Natural killer cell (primary cell): ENCODE results near the gene ATP5F1E. TPM values are rescaled to one million over a fixed set of nuclear protein-coding genes. Genes with fewer than 3 reads are reported as not detected.
A peak's percentile ranks its signal among the peaks of the same experiment; 100 is the strongest.

Experiments
- ATAC-seq, 3 donors: fragments of 150-1000 bp in 2 of 3; fragments of 200-7000 bp in 1 of 3; cut with Tn5 transposase; 1 replicate in 1 of 3; 2 replicates in 2 of 3; pipeline ENCODE4 v1.10.0; 2021; ENCODE audit warnings: mild to moderate bottlenecking in 2 of 3, moderate library complexity in 2 of 3
- DNase-seq, 2 donors: peaks; one replicate each; pipeline versions ENCODE4 v3.0.0 to v3.0.0-alpha.2; 2013 to 2021; ENCODE audit warnings: mixed read lengths in 1 of 2
- H3K27ac ChIP-seq: one replicate; pipeline ENCODE4 v1.5.1; 2013; ENCODE audit warnings: mild to moderate bottlenecking, low read length
- H3K27me3 ChIP-seq: one replicate; pipeline ENCODE4 v1.6.1; 2013; ENCODE audit warnings: low read length; ENCODE audit not compliant: control insufficient read depth, insufficient read depth
- H3K36me3 ChIP-seq: one replicate; pipeline ENCODE4 v1.6.1; 2013; ENCODE audit warnings: low read length; ENCODE audit not compliant: control insufficient read depth, insufficient read depth
- H3K4me1 ChIP-seq: one replicate; pipeline ENCODE4 v1.6.1; 2013; ENCODE audit warnings: low read length; ENCODE audit not compliant: control insufficient read depth, insufficient read depth
- H3K4me3 ChIP-seq: one replicate; pipeline ENCODE4 v1.5.1; 2013; ENCODE audit warnings: low read length
- H3K9me3 ChIP-seq: one replicate; pipeline ENCODE4 v1.6.1; 2013; ENCODE audit warnings: low read length; ENCODE audit not compliant: control insufficient read depth, insufficient read depth
- H3K27ac Mint-ChIP-seq, 2 donors: one replicate each; pipeline ENCODE4 v1.8.0; 2022; ENCODE audit warnings: mild to moderate bottlenecking in 2 of 2, mixed read lengths in 2 of 2, moderate library complexity in 1 of 2
- H3K27me3 Mint-ChIP-seq, 2 donors: one replicate each; pipeline ENCODE4 v1.8.0; 2022; ENCODE audit warnings: low read depth in 2 of 2, mixed read lengths in 2 of 2
- H3K36me3 Mint-ChIP-seq: one replicate; pipeline ENCODE4 v1.8.0; 2022; ENCODE audit warnings: mixed read lengths
- H3K4me1 Mint-ChIP-seq, 2 donors: one replicate each; pipeline ENCODE4 v1.8.0; 2022; ENCODE audit warnings: mixed read lengths in 2 of 2
- H3K4me3 Mint-ChIP-seq: one replicate; pipeline ENCODE4 v1.8.0; 2022; ENCODE audit warnings: mild to moderate bottlenecking, moderate library complexity, mixed read lengths
- H3K9me3 Mint-ChIP-seq, 2 donors: one replicate each; pipeline ENCODE4 v1.8.0; 2022; ENCODE audit warnings: mixed read lengths in 2 of 2
- WGBS: methylation state at CpG from one replicate; pipeline ENCODE4 v1.1.7; 2013; ENCODE audit warnings: missing lambda C conversion rate; ENCODE audit not compliant: insufficient coverage; 5-methylcytosine and 5-hydroxymethylcytosine counted together
- intact Hi-C: fragments of 100-400 bp; cut with micrococcal nuclease; formaldehyde crosslinking; loops from one replicate; pipeline ENCODE4 v1.14.2; 2022
- total RNA-seq, 4 donors: library from RNA; stranded (reverse); fragments of 120-200 nt in 1 of 4; gene quantifications; one replicate each; pipeline versions ENCODE4 v1.2.3 to v1.2.4, GENCODE V29; 2013 to 2022
- TF ChIP-seq, protein P1 (sequence below): fragments of 200-600 bp; IDR thresholded peaks from one replicate; pipeline ENCODE4 v1.8.0; 2022; ENCODE audit warnings: antibody characterized with exemption

ATP5F1E gene
- total RNA-seq, 3 donors from 2014 or later (not counting 1 experiment from before 2014, with no cell fraction given), result 45.9 to 58.0 (median 50.8) TPM

GRCh38 chr20:59017493-59018231 is 14.5 kb downstream of the ATP5F1E start:
- Histone ChIP-seq H3K27me3 (no peaks in the 10 kb centered on the region), H3K4me1 (peaks cover 32% of the 10 kb centered on the region), H3K4me3 (no peak overlapping the region), H3K36me3 (peaks cover 2% of the 10 kb centered on the region), H3K9me3 (no peaks in the 10 kb centered on the region), H3K27ac (no peak overlapping the region)
- Mint-ChIP-seq H3K27me3 (no peaks in the 10 kb centered on the region), H3K36me3 (no peaks in the 10 kb centered on the region), H3K4me1 (peaks cover 33 to 42% of the 10 kb centered on the region in 2 donors), H3K4me3 (no peak overlapping the region), H3K27ac (peak overlapping the region in 1 of 2 donors; percentile 52), H3K9me3 (no peaks in the 10 kb centered on the region)
- TF ChIP-seq, protein P1, sequence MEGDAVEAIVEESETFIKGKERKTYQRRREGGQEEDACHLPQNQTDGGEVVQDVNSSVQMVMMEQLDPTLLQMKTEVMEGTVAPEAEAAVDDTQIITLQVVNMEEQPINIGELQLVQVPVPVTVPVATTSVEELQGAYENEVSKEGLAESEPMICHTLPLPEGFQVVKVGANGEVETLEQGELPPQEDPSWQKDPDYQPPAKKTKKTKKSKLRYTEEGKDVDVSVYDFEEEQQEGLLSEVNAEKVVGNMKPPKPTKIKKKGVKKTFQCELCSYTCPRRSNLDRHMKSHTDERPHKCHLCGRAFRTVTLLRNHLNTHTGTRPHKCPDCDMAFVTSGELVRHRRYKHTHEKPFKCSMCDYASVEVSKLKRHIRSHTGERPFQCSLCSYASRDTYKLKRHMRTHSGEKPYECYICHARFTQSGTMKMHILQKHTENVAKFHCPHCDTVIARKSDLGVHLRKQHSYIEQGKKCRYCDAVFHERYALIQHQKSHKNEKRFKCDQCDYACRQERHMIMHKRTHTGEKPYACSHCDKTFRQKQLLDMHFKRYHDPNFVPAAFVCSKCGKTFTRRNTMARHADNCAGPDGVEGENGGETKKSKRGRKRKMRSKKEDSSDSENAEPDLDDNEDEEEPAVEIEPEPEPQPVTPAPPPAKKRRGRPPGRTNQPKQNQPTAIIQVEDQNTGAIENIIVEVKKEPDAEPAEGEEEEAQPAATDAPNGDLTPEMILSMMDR, result no peak
- DNase-seq, result no peak
- intact Hi-C loops, result no loop called here
- no peak for ATAC-seq
- WGBS, result 83% methylated on average over 16 of the region's 16 CpGs

GRCh38 chr20:59016795-59017492 is 15.2 kb downstream of the ATP5F1E start:
- H3K4me1 Mint-ChIP-seq, result peaks cover 28 to 46% of the 10 kb centered on the region in 2 donors
- no peak overlapping the region for H3K27ac ChIP-seq

DNA sequence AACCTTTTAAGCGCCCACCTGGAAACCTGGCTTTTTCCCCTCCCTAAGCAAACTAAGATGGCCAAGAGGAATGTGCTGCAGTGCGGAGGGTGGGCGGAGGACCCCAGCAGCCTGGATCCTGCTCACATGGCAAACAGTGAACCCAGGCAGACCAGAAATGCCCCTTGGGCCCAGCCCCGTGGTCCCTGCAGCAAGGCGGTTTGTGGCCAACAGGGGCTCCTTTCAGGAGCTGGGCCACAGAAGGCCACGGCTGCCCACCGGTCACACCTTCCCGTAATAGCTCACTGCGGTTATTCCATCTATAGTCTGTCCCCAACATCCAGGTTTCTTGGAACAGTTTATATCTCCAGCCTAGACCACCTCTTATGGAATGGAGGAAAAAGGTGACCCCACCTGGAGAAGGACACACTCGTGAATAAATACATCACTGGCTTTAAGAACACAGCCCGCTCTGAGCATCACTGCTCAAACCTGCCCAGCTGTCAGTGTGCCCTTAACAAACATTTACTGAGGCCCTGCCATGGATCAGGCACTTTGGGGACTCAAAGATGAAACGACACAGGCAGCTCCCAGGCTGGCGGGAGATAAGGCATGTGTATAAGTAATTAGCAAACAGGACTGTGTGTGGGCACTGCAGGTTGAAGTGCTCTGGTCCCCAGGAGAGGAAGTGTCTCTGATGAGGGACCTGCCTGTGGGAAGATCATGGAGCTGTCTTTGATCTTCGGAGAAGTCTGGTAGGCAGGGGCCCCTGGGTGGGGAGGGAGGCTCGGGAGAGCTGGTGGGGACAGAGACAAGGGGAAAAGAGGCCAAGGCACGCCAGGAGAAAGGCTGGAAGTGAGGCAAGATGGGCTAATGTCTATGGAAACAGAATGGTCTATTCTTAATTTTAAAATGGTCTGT is 16.1 kb downstream of the ATP5F1E start:
- no peaks in the 10 kb centered on the region for H3K9me3 ChIP-seq
- no peak overlapping the region for H3K4me3 ChIP-seq
- H3K27ac ChIP-seq, result no peak overlapping the region
- Mint-ChIP-seq H3K36me3 (no peaks in the 10 kb centered on the region), H3K27me3 (no peaks in the 10 kb centered on the region), H3K4me1 (peaks cover 35 to 46% of the 10 kb centered on the region in 2 donors), H3K27ac (peak overlapping the region in 1 of 2 donors; percentile 47), H3K4me3 (no peak overlapping the region), H3K9me3 (no peaks in the 10 kb centered on the region)
- H3K4me1 ChIP-seq, result peaks cover 32% of the 10 kb centered on the region
- no peak for ATAC-seq
- intact Hi-C loops, result no loop called here
- no peak for DNase-seq
- TF ChIP-seq, protein P1, result no peak
- whole genome bisulfite sequencing, result 75% methylated on average over 16 of the region's 16 CpGs
- H3K27me3 ChIP-seq, result no peaks in the 10 kb centered on the region
- no peaks in the 10 kb centered on the region for H3K36me3 ChIP-seq

More at GRCh38 chr20:59016795-59017492, 15.2 kb downstream of the ATP5F1E start:
- Histone ChIP-seq H3K4me3 (no peak overlapping the region), H3K27me3 (no peaks in the 10 kb centered on the region), H3K9me3 (no peaks in the 10 kb centered on the region), H3K36me3 (no peaks in the 10 kb centered on the region), H3K4me1 (peaks cover 32% of the 10 kb centered on the region)
- no peaks in the 10 kb centered on the region for H3K27me3 Mint-ChIP-seq
- no peaks in the 10 kb centered on the region for H3K36me3 Mint-ChIP-seq
- H3K4me3 Mint-ChIP-seq, result no peak overlapping the region
- intact Hi-C loops, result no loop called here
- H3K9me3 Mint-ChIP-seq, result no peaks in the 10 kb centered on the region
- TF ChIP-seq, protein P1, result no peak
- ATAC-seq (peak in 1 of 3 donors; percentile 29), DNase-seq (peak in 1 of 2 donors; percentile 37)
- WGBS, result 23% methylated on average over 4 of the region's 4 CpGs
- H3K27ac Mint-ChIP-seq, result peak overlapping the region in 1 of 2 donors; percentile 52
